Skeletal muscle cell (primary cell): ENCODE data around the gene BCAS3.
"Not testable (repeated sequence)": the region's sequence is repeated elsewhere in the genome, so short reads cannot be mapped to it uniquely, and the experiment has no call there.

ENCODE experiments used
- DNase-seq: peaks from one replicate; pipeline ENCODE4 v3.0.0-alpha.2; 2010; ENCODE audit warnings: low read depth
- H3K4me3 ChIP-seq: 2 replicates; pipeline ENCODE4 v1.5.1; 2011; ENCODE audit warnings: low read depth, mild to moderate bottlenecking, control low read depth, low read length, moderate library complexity

Gene BCAS3

DNA sequence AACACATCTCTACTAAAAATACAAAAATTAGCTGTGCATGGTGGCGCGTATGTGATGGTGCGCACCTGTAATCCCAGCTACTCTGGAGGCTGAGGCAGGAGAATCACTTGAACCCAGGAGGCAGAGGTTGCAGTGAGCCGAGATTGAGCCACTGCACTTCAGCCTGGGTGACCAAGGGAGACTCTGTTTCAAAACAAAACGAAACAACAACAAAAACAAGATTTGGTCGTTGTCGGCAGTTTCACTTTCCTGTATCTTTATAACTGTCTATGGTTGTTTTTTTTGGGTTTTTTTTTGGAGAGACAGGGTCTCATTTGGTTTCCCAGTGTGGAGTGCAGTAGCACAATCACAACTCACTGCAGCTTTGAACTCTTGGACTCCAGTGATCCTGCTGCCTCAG, 8.9 kb upstream of the BCAS3 start:
- DNase-seq, H3K4me3 ChIP-seq: not testable (repeated sequence)

- H3K4me3 ChIP-seq = no peak overlapping the region
- no peak for DNase-seq
Observed at GRCh38 chr17:60671482-60671881, 6.2 kb upstream of the BCAS3 start.

- not testable (repeated sequence) for DNase-seq, H3K4me3 ChIP-seq
Observed at GRCh38 chr17:60674637-60675036, 3.0 kb upstream of the BCAS3 start.

GRCh38 chr17:60675997-60676396, 1.7 kb upstream of the BCAS3 start:
- H3K4me3 ChIP-seq = no peak overlapping the region
- DNase-seq = no peak

- no peak for DNase-seq
- H3K4me3 ChIP-seq = peak overlapping the region; percentile 82
Observed at GRCh38 chr17:60676758-60677307, 818 bp upstream of the BCAS3 start.

DNA sequence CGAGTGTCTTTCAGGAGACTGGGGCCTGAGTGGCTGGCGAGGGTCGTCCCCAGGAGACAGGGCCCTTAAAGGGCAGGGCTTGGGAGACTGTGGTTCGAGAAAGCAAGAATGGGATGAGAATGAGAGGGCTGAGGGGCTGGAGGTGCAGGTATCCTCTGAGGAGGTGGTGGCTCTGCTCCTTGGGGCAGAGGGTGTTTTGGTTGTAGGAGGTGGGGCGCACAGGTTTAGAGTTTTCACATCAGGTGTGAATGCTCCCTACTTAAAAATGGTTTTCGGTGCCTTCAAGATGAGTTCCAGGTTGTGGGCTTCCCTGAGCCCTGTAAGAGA, 430 bp downstream of the BCAS3 start:
- H3K4me3 ChIP-seq = peak overlapping the region; percentile 82

DNA sequence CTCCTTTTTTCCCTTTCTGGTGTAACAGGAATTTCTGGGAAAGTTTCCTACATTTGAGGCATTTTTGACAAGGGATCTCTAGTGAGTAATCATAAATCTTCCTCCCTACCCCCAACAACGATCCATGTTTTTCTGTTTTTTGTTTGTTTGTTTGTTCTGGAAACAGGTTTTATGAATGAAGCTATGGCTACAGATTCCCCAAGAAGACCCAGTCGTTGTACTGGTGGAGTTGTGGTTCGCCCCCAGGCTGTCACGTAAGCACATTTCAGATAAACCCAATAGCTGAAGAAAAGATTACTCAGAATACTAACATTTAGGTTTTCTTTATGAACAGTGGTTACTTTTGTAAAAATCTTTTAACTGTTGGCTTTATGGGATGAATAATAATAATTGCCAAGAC, 1.6 kb downstream of the BCAS3 start:
- no peak overlapping the region for H3K4me3 ChIP-seq
- no peak for DNase-seq

More for the DNA sequence above, 430 bp downstream of the BCAS3 start:
- no peak for DNase-seq

- DNase-seq = no peak
- H3K4me3 ChIP-seq = no peak overlapping the region
Observed at GRCh38 chr17:60680754-60681153, 3.1 kb downstream of the BCAS3 start.

DNA sequence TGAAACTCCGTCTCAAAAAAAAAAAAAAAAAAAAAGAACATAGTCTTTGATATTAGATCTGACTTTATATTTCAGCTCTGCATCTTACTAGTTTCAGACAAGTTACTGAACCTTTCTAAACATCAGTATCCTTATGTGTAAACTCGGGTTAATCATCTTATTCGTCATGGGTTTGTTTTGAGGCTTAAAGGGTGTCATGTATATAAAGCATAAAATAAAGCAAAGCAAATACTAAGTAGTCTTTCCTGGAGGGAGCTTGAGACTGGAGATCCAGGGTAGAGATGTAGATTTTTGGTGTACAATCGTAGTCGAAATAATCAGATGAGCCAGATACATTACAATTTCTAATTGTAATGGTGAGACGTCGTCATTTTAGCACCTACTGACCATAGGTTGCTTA, 7.8 kb downstream of the BCAS3 start:
- no peak for DNase-seq
- H3K4me3 ChIP-seq = no peak overlapping the region

GRCh38 chr17:60695960-60696359, 18.3 kb downstream of the BCAS3 start:
- no peak overlapping the region for H3K4me3 ChIP-seq
- DNase-seq = no peak

GRCh38 chr17:60699090-60699489, 21.4 kb downstream of the BCAS3 start:
- DNase-seq = no peak
- no peak overlapping the region for H3K4me3 ChIP-seq

- no peak for DNase-seq
- no peak overlapping the region for H3K4me3 ChIP-seq
Observed at GRCh38 chr17:60704170-60704569, 26.5 kb downstream of the BCAS3 start.

GRCh38 chr17:60712675-60713074, 35.0 kb downstream of the BCAS3 start:
- H3K4me3 ChIP-seq = no peak overlapping the region
- no peak for DNase-seq

GRCh38 chr17:60713608-60714007, 36.0 kb downstream of the BCAS3 start:
- H3K4me3 ChIP-seq = no peak overlapping the region
- no peak for DNase-seq

GRCh38 chr17:60716766-60717165, 39.1 kb downstream of the BCAS3 start:
- H3K4me3 ChIP-seq = no peak overlapping the region
- no peak for DNase-seq

DNA sequence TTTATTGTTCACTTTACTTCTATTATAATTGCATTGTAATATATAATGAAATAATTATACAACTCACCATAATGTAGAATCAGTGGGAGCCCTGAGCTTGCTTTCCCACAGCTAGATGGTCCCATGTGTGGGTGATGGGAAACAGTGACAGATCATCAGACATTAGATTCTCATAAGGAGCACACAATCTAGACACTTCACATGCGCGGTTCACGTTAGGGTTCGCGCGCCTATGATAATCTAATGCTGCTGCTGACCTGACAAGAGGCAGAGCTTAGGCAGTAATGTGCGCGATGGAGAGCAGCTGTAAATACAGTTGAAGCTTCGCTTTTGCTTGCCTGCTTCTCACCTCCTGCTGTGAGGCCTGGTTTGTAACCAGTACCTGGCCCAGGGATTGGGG, 40.2 kb downstream of the BCAS3 start:
- DNase-seq = no peak

GRCh38 chr17:60720763-60721531, 43.3 kb downstream of the BCAS3 start:
- DNase-seq = peak; percentile 13
- H3K4me3 ChIP-seq = no peak overlapping the region

More for the DNA sequence above, 40.2 kb downstream of the BCAS3 start:
- no peak overlapping the region for H3K4me3 ChIP-seq

DNA sequence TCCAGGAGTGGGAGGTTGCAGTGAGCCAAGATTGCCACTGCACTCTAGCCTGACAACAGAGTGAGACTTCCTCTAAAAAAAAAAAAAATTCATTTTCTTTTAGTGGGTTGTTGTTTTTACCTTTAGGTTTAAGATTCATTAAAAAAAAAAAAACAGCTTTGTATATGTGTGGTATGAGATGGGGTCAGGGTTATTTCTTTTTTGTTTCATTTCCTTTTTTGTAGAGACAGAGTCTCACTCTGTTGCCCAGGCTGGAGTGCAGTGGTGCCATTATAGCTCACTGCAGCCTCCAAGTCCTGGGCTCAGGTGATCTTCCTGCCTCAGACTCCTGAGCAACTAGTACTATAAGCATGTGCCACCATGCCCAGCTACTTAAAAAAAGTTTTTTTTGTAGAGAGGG, 47.0 kb downstream of the BCAS3 start:
- DNase-seq = no peak

DNA sequence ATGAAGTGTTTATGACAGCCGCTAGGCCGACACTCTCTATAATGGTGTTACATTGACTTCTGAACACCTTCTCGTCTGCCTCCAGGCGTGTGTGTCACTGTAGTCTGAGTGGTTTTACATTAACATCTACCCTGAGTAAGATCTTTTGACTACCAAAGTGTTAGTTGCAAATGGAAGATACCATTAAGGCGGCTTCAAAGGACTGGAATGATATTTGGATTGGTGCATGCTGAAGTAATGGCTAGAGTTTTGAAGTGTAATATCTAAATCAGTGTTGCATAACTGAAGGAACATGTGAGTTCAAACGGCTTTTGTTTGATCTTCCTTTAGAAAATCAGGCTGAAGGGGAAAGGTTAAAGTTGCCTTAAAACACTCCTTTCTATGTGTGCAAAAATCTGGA, 52.2 kb downstream of the BCAS3 start:
- H3K4me3 ChIP-seq = no peak overlapping the region
- DNase-seq = no peak

More for the DNA sequence above, 47.0 kb downstream of the BCAS3 start:
- H3K4me3 ChIP-seq = no peak overlapping the region

- DNase-seq = no peak
Observed at GRCh38 chr17:60730273-60730672, 52.6 kb downstream of the BCAS3 start.

GRCh38 chr17:60738287-60738686, 60.6 kb downstream of the BCAS3 start:
- no peak for DNase-seq
- no peak overlapping the region for H3K4me3 ChIP-seq

More at GRCh38 chr17:60730273-60730672, 52.6 kb downstream of the BCAS3 start:
- H3K4me3 ChIP-seq = no peak overlapping the region
